ENCODE data around the gene GNG12. TPM values are rescaled to one million over a fixed set of nuclear protein-coding genes. Genes with fewer than 3 reads are reported as not detected.

The GNG12 gene
- polyA plus RNA-seq, 3 donors from 2014 or later: 0.06 TPM; not detected in 2

DNA sequence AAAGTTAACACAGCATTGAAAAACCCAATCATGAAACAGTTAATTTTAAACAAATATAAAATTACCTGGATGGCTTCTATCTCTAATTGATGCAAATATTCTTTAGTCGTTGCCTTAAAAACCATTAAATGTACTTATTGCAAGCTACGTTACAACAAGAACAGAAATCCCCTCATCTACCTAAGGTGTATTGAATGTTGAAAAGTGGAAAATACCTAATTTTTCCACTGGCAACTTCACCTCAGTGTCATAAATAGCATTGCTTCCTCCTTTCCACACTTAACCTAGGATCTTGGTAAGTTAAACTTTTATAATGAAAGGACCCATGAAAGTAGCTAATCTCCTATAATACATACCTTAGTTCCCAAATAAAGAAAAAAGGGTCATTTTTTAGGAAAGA, 142.9 kb downstream of the GNG12 start:
- no peak for DNase-seq
- Mint-ChIP-seq H3K4me3 (no peak overlapping the region), H3K36me3 (peaks cover 5 to 12% (median 6%) of the 10 kb centered on the region in 3 donors), H3K27ac (no peak overlapping the region), H3K9me3 (no peaks in the 10 kb centered on the region), H3K27me3 (ENCODE audit: low read depth in 3 of 3) (peaks cover 3 to 8% (median 3%) of the 10 kb centered on the region in 3 donors), H3K4me1 (peaks cover 10% of the 10 kb centered on the region in 2 donors)

DNA sequence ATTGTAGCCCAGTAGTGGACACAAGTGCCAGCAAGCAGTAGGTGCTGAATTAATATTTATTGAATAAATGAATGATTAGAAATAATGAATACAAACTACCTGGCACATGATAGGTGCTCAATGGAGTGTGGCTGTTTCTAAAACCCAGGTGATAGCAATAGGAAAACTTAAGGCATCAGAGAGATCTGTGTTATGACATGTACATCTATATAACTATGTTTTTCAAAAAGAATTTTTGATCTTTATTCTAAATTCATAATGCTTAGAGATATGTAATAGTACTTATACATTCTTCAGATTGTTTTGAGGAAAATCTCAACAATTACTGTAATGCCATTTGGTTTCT, 143.3 kb downstream of the GNG12 start:
- no peak for DNase-seq
- H3K4me3 Mint-ChIP-seq: no peak overlapping the region
- peaks cover 5 to 12% (median 6%) of the 10 kb centered on the region in 3 donors for H3K36me3 Mint-ChIP-seq
- no peaks in the 10 kb centered on the region for H3K9me3 Mint-ChIP-seq
- H3K27me3 Mint-ChIP-seq (ENCODE audit: low read depth in 3 of 3): peaks cover 4 to 7% (median 4%) of the 10 kb centered on the region in 3 donors
- no peak overlapping the region for H3K27ac Mint-ChIP-seq
- peaks cover 11% of the 10 kb centered on the region in 2 donors for H3K4me1 Mint-ChIP-seq

DNA sequence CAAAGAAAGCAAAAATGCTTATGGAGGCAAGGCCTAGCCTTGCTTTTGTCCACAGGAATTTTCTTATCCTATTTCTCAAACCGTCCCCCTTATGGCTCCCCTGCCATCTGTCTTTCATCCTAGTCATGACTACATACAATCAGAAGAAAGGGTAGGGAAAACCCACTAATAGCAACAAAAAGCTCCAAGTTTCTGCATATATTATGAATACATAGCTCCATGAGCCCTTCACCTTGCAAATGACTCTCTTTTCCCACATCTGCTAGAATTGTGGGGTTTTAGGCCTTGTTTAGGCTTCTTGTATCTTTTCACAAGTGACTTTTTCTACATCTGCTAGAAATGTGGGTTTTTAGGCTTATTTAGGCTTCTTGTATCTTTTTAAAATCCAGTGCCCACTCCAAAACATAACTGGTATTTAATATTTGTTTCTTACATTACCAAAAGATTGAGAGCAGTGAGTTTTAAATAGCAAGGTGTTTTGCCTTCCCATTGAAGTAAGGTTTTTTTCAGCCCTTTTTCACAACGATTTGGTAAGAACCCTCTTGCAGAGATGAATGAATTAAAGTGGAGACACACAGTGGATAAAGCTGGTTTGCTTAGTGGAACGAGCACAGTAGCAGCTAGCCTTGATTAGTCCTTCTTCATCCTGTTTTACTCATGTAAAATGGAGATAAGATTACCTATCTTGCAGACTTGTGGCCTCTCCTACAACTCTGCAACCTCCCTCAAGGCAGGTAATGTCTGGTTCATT, 143.8 kb downstream of the GNG12 start:
- Mint-ChIP-seq H3K4me1 (peaks cover 16 to 17% of the 10 kb centered on the region in 2 donors), H3K4me3 (no peak overlapping the region), H3K27ac (no peak overlapping the region), H3K36me3 (peaks cover 5 to 12% (median 6%) of the 10 kb centered on the region in 3 donors), H3K9me3 (no peaks in the 10 kb centered on the region), H3K27me3 (ENCODE audit: low read depth in 3 of 3) (peaks cover 4 to 11% (median 6%) of the 10 kb centered on the region in 3 donors)
- DNase-seq: no peak

DNA sequence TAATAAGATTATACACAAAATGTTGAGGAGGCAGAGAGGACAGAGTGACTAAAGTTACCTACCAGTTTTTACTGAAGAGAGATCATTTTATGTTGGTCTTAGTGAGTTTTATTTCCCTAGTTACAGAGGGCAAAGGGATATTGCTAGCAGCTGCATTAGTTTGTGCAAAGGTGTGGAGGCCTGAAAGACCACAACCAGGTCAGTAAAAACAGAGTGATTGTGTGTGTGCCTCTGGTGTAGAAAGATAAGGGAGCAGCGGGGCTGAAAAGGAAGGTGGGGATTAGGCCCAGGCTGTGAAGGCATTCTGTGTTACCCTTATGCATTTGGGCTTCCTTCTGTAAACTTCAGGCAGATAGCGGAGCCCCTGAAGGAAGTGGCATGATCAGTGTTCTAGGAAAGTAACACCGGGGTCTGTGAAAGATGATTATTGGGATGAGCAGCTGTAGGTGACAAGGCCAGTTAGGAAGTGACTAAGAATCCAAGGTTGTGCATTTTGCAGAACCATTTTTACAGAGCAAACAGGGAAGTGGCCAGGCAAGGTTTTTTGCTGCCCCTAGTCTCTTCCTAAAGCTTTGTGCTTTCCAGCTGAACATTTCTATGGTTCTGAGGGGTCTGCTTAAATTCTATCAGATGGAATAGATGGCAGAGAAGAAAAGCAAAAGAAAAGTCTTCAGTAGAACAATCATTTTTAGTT, 144.6 kb downstream of the GNG12 start:
- H3K36me3 Mint-ChIP-seq: peaks cover 5 to 12% (median 6%) of the 10 kb centered on the region in 3 donors
- H3K9me3 Mint-ChIP-seq: no peaks in the 10 kb centered on the region
- no peak overlapping the region for H3K27ac Mint-ChIP-seq
- DNase-seq: no peak
- H3K27me3 Mint-ChIP-seq (ENCODE audit: low read depth in 3 of 3): peaks cover 4 to 11% (median 5%) of the 10 kb centered on the region in 3 donors
- no peak overlapping the region for H3K4me3 Mint-ChIP-seq
- H3K4me1 Mint-ChIP-seq: peaks cover 20 to 24% of the 10 kb centered on the region in 2 donors

DNA sequence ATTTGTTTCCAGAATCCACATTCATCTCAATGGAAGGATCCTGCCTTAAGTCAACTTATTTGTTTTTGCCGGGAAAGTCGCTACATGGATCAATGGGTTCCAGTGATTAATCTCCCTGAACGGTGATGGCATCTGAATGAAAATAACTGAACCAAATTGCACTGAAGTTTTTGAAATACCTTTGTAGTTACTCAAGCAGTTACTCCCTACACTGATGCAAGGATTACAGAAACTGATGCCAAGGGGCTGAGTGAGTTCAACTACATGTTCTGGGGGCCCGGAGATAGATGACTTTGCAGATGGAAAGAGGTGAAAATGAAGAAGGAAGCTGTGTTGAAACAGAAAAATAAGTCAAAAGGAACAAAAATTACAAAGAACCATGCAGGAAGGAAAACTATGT, 145.6 kb downstream of the GNG12 start:
- DNase-seq: no peak
- H3K27ac Mint-ChIP-seq: peak overlapping the region in 1 of 6 donors; percentile 6
- H3K36me3 Mint-ChIP-seq: peaks cover 5 to 12% (median 6%) of the 10 kb centered on the region in 3 donors

DNA sequence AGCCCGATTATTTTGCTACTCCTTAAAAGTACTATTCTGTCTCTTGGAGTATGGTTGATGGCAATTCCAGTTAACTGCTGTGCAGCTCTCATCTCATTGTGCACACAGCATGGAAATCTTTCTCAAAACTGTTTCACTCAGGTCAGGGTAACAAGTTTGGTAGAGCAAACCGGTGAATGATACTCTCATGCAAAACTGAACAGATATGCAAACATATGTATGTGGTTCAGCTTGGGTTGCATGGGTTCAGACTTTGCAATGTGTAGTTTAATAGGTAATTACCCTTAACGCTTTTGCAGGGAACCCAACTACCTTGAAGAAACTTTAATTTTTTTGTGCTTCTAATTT, 146.1 kb downstream of the GNG12 start:
- H3K4me3 Mint-ChIP-seq: peak overlapping the region; percentile 92 to 98 (median 94)

More for the DNA sequence above, 145.6 kb downstream of the GNG12 start:
- H3K27me3 Mint-ChIP-seq (ENCODE audit: low read depth in 3 of 3): peaks cover 3 to 11% (median 3%) of the 10 kb centered on the region in 3 donors
- H3K4me1 Mint-ChIP-seq: peaks cover 20 to 24% of the 10 kb centered on the region in 2 donors
- no peaks in the 10 kb centered on the region for H3K9me3 Mint-ChIP-seq
- H3K4me3 Mint-ChIP-seq: peak overlapping the region in 3 of 5 donors; percentile 1 to 14 (median 3)

DNA sequence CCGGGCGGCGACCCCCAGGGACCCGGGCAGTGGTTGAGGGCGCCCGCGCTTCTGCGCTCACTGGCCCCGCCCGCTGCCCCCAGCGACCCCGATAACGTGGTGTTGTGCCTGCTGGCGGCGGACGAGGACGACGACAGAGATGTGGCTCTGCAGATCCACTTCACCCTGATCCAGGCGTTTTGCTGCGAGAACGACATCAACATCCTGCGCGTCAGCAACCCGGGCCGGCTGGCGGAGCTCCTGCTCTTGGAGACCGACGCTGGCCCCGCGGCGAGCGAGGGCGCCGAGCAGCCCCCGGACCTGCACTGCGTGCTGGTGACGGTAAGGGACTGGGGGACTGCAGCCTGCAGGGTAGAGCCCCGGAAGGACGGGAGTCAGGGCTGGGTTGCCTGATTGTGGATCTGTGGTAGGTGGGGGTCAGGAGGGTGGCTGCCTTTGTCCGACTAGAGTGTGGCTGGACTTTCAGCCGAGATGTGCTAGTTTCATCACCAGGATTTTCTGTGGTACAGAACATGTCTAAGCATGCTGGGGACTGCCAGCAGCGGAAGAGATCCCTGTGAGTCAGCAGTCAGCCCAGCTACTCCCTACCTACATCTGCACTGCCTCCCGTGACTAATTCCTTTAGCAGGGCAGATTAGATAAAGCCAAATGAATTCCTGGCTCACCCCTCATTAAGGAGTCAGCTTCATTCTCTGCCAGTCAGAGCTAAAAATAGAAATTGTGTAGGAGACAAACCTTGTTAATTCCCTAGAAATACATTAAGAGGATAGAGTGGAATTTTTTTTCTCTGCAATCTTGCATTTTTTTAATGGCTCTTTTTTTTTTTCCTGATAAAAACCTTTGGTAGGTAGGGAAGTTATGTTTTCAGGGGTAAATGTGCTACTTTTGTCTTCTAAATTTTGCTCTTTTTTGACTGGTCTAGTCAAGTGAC, 146.7 kb downstream of the GNG12 start:
- peak overlapping the region; percentile 78 to 92 (median 88) for H3K27ac Mint-ChIP-seq
- DNase-seq: peak; percentile 67 to 72 (median 71)
- H3K36me3 Mint-ChIP-seq: peaks cover 5 to 12% (median 6%) of the 10 kb centered on the region in 3 donors
- H3K4me1 Mint-ChIP-seq: peaks cover 20 to 24% of the 10 kb centered on the region in 2 donors
- H3K9me3 Mint-ChIP-seq: no peaks in the 10 kb centered on the region
- H3K4me3 Mint-ChIP-seq: peak overlapping the region; percentile 92 to 98 (median 94)
- H3K27me3 Mint-ChIP-seq (ENCODE audit: low read depth in 3 of 3): peaks cover 3 to 11% (median 3%) of the 10 kb centered on the region in 3 donors

More for the DNA sequence above, 146.1 kb downstream of the GNG12 start:
- H3K27ac Mint-ChIP-seq: peak overlapping the region in 5 of 6 donors; percentile 76 to 91 (median 86)
- DNase-seq: no peak
- peaks cover 5 to 12% (median 6%) of the 10 kb centered on the region in 3 donors for H3K36me3 Mint-ChIP-seq
- H3K9me3 Mint-ChIP-seq: no peaks in the 10 kb centered on the region
- H3K27me3 Mint-ChIP-seq (ENCODE audit: low read depth in 3 of 3): peaks cover 3 to 11% (median 3%) of the 10 kb centered on the region in 3 donors
- peaks cover 20 to 24% of the 10 kb centered on the region in 2 donors for H3K4me1 Mint-ChIP-seq

DNA sequence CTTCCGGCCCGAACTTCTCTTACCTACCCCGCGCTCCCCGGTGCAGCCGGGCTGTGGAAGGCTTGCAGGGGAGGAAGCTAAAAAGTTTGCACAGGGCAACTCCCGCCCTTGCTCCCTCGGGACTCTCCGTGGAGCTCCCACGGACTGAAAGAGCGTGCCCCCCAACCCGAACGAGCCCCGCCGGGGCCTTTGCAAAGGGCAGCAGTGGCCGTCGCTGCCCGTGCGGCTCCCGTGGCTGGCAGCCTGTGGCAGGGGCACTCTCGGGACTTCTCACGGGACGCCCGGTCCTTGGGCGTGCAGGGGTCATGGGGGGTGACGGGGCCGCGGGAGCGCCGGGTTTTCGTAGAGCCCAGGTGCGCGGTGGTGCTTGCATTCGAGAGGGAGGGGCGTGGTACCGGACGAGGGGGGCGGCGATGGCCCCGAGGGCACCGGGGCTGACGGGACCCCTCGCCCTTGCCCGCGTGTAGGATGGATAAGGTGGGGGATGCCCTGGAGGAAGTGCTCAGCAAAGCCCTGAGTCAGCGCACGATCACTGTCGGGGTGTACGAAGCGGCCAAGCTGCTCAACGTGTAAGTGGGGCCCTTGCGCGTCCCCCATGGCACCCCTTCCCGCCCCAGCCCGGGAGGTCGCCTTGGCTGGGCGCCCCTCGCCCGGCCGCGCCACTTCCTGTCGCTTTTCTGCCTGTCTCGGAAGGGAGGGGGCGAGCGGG, 147.6 kb downstream of the GNG12 start:
- Mint-ChIP-seq H3K27ac (peak overlapping the region; percentile 78 to 92 (median 88)), H3K36me3 (peaks cover 5 to 12% (median 6%) of the 10 kb centered on the region in 3 donors), H3K9me3 (no peaks in the 10 kb centered on the region), H3K27me3 (ENCODE audit: low read depth in 3 of 3) (peaks cover 3 to 11% (median 3%) of the 10 kb centered on the region in 3 donors), H3K4me3 (peak overlapping the region; percentile 92 to 98 (median 94)), H3K4me1 (peaks cover 20 to 24% of the 10 kb centered on the region in 2 donors)
- DNase-seq: peak; percentile 43 to 57 (median 55)

DNA sequence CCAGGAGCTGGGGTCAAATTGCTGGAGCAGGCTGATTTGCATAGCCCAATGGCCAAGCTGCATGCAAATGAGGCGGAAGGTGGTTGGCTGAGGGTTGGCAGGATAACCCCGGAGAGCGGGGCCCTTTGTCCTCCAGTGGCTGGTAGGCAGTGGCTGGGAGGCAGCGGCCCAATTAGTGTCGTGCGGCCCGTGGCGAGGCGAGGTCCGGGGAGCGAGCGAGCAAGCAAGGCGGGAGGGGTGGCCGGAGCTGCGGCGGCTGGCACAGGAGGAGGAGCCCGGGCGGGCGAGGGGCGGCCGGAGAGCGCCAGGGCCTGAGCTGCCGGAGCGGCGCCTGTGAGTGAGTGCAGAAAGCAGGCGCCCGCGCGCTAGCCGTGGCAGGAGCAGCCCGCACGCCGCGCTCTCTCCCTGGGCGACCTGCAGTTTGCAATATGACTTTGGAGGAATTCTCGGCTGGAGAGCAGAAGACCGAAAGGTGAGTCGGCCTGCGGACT, 148.2 kb downstream of the GNG12 start, which contains the start of gene GADD45A:
TSS of gene GADD45A (plus strand) at position 135 of the 491 bp plus-strand sequence. CDS start at position 429, 294 bp downstream.
- Mint-ChIP-seq H3K27me3 (ENCODE audit: low read depth in 3 of 3) (peaks cover 3 to 11% (median 5%) of the 10 kb centered on the region in 3 donors), H3K4me1 (peaks cover 20 to 24% of the 10 kb centered on the region in 2 donors), H3K9me3 (no peaks in the 10 kb centered on the region), H3K4me3 (peak within 1 kb of the TSS; percentile 92 to 98 (median 94)), H3K36me3 (peaks cover 5 to 12% (median 6%) of the 10 kb centered on the region in 3 donors), H3K27ac (peak within 1 kb of the TSS; percentile 78 to 92 (median 88))
- peak; percentile 98 for DNase-seq

DNA sequence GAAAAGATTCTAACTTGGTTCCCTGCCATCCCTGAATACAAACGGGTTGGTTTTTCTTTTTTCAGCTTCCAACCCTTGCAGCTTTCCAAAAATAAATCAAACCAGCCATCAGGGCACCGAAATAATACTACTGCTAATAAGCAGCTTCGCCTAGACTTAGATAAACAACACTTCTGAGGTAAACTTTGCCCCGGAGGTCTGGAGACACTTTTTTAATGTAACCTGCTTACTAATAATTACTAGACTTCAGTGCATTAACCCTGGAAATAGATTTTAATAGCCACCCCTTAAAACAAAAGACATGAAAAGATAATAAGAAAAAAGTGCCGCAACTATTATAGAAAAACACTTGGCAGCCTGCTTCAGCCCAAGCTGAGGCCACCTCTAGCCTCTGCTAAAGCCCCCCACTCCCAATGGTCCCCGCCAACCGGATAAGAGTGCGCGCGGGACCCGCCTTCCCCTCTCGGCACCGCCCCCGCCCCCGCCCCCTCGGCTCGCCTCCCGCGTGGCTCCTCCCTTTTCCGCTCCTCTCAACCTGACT, 148.7 kb downstream of the GNG12 start:
- peak overlapping the region; percentile 92 to 98 (median 94) for H3K4me3 Mint-ChIP-seq

DNA sequence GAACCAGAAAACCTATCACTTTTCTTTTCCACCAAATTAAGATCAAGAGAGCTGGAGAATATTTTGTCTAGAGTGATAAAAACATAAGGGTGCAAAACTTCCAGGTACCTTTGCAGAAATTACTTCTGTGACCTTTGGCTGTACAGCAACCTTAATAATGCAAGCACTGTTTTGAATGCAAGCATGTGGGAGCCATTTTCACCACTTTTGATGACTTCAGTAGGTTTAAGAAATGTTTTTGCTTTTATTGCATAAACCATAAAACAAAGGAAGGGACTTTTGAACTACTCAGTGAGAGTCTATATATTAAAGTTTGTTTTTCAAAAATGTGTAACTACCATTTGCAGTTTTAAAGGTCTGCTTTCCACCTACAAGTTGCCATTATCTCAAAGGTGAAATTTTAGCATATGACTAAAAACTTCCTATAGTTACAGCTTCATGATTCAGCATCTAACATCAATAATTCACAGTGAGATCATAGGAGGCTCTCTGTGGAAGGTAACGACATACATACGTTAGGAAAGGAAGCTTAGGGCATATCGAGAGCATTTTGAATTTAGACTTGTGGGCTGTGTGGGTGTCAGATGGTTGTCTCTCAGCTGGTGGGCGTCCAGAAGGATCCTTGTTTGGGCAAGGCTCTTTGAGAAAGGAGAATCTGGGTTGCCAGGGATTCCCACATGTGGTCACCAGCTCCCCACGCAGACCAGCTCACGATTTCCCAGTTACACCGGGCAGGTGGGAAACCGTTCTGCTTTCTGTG, 149.3 kb downstream of the GNG12 start:
- Mint-ChIP-seq H3K27ac (peak overlapping the region in 5 of 6 donors; percentile 13 to 86 (median 68)), H3K27me3 (ENCODE audit: low read depth in 3 of 3) (peaks cover 4 to 11% (median 6%) of the 10 kb centered on the region in 3 donors), H3K9me3 (no peaks in the 10 kb centered on the region), H3K4me3 (peak overlapping the region; percentile 92 to 98 (median 94)), H3K4me1 (peaks cover 20 to 24% of the 10 kb centered on the region in 2 donors), H3K36me3 (peaks cover 5 to 8% (median 6%) of the 10 kb centered on the region in 3 donors)
- peak in 1 of 3 donors; percentile 6 for DNase-seq

More for the DNA sequence above, 148.7 kb downstream of the GNG12 start:
- peaks cover 3 to 11% (median 6%) of the 10 kb centered on the region in 3 donors for H3K27me3 Mint-ChIP-seq (ENCODE audit: low read depth in 3 of 3)
- no peak for DNase-seq
- peaks cover 5 to 12% (median 6%) of the 10 kb centered on the region in 3 donors for H3K36me3 Mint-ChIP-seq
- no peaks in the 10 kb centered on the region for H3K9me3 Mint-ChIP-seq
- H3K27ac Mint-ChIP-seq: peak overlapping the region; percentile 13 to 92 (median 88)
- peaks cover 20 to 24% of the 10 kb centered on the region in 2 donors for H3K4me1 Mint-ChIP-seq

Data from immature natural killer cell (primary cell).